Measurements from ENCODE around the gene LRRC7. TPM values are rescaled to one million over a fixed set of nuclear protein-coding genes. Genes with fewer than 3 reads are reported as not detected.

The LRRC7 gene
- polyA plus RNA-seq, 1 donor from 2014 or later, result 141 TPM

DNA sequence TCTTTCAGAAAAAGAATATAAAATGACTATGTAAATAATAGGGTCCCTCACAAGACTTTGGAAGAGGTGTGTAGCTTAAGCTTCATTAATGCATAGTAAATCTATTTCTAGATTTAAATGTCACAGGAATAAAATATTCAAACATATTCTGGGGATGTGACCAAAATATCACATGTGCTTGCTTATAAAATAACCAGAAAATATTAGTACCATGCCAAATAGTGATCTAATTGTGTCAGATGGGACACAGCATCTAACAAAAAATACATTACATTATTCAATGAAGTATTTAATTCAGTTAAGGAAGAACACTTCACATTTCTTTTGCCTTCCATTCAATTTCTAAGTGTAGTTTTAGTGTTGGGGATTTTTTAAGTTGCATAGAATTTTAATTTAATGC, 458.1 kb downstream of the LRRC7 start:
- H3K36me3 ChIP-seq (ENCODE audit: insufficient read depth, low read length), result peaks cover 14% of the 10 kb centered on the region
- H3K9me2 ChIP-seq (ENCODE audit: insufficient read depth, low read length), result no peaks in the 10 kb centered on the region
- no peak overlapping the region for H3K4me2 ChIP-seq (ENCODE audit: low read length)
- H3K27ac ChIP-seq (ENCODE audit: low read length), result no peak overlapping the region
- no peak overlapping the region for H3K9ac ChIP-seq (ENCODE audit: low read length)
- no peaks in the 10 kb centered on the region for H3F3A ChIP-seq (ENCODE audit: insufficient read depth, low read length, poor library complexity, severe bottlenecking)
- H3K79me2 ChIP-seq (replicated peaks; ENCODE audit: insufficient read depth, low read length), result no peaks in the 10 kb centered on the region
- H3K4me3 ChIP-seq (ENCODE audit: low read length), result no peak overlapping the region
- H3K9me3 ChIP-seq (ENCODE audit: low read length), result no peaks in the 10 kb centered on the region
- TF ChIP-seq TAF1 (IDR thresholded peaks at IDR 0.05; ENCODE audit: low read depth) (no peak), CTCF (IDR thresholded peaks at IDR 0.05; ENCODE audit: poor library complexity, severe bottlenecking) (no peak), RAD21 (conservative IDR thresholded peaks at IDR 0.05) (no peak), SMC3 (conservative IDR thresholded peaks at IDR 0.05; ENCODE audit: poor library complexity) (no peak), EP300 (conservative IDR thresholded peaks at IDR 0.05; ENCODE audit: poor library complexity, severe bottlenecking) (no peak)
- no peak overlapping the region for H2AFZ ChIP-seq (ENCODE audit: low read depth, low read length)
- no peaks in the 10 kb centered on the region for H3K27me3 ChIP-seq (ENCODE audit: insufficient read depth, low read depth, low read length)
- H4K20me1 ChIP-seq (ENCODE audit: insufficient read depth), result no peaks in the 10 kb centered on the region

DNA sequence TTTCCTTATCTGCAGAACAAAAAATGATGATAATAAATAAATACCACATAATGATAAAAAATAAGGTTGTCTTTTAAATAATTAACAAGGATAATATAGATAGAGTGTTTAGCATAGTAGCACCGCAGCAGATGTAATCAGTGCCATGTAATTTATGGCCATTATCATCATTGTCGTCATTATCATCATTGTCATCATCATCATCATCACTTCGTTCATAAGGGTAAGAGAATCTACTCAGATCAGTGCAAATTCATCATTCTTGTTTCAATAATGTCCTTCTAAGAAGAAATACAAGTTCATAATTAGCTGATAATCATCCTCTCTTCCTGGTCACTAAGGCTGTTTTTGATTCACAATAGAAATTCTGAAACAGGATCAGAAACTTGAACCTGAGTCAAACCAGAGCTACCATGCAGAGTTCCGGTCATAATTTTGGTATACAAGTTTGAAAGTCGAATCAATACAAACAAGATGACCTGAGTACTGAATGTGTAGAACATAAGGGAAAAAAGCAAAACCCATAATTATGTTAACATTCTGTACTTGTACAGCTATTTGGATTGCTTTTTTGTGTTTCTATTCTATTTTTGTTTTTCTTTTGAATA, 465.6 kb downstream of the LRRC7 start:
- H3K4me3 ChIP-seq (ENCODE audit: low read length), result no peak overlapping the region
- no peaks in the 10 kb centered on the region for H3K9me3 ChIP-seq (ENCODE audit: low read length)
- peaks cover 5% of the 10 kb centered on the region for H3K36me3 ChIP-seq (ENCODE audit: insufficient read depth, low read length)
- H3K9ac ChIP-seq (ENCODE audit: low read length), result no peak overlapping the region
- no peaks in the 10 kb centered on the region for H3K79me2 ChIP-seq (replicated peaks; ENCODE audit: insufficient read depth, low read length)
- no peak overlapping the region for H3K27ac ChIP-seq (ENCODE audit: low read length)
- H4K20me1 ChIP-seq (ENCODE audit: insufficient read depth), result no peaks in the 10 kb centered on the region
- H3K4me2 ChIP-seq (ENCODE audit: low read length), result no peak overlapping the region
- H3K9me2 ChIP-seq (ENCODE audit: insufficient read depth, low read length), result no peaks in the 10 kb centered on the region
- no peak for TF ChIP-seq RAD21 (conservative IDR thresholded peaks at IDR 0.05)
- no peak for TF ChIP-seq EP300 (conservative IDR thresholded peaks at IDR 0.05; ENCODE audit: poor library complexity, severe bottlenecking)
- TF ChIP-seq MXI1 (conservative IDR thresholded peaks at IDR 0.05; ENCODE audit: poor library complexity, severe bottlenecking), result no peak
- no peak for TF ChIP-seq TAF1 (IDR thresholded peaks at IDR 0.05; ENCODE audit: low read depth)
- no peak for TF ChIP-seq SMC3 (conservative IDR thresholded peaks at IDR 0.05; ENCODE audit: poor library complexity)
- TF ChIP-seq EZH2 (IDR thresholded peaks at IDR 0.05; ENCODE audit: borderline replicate concordance, insufficient read depth, low read length, poor library complexity, severe bottlenecking), result no peak
- TF ChIP-seq REST (IDR thresholded peaks at IDR 0.05; ENCODE audit: borderline replicate concordance), result no peak
- no peak for TF ChIP-seq POLR2AphosphoS5 (IDR thresholded peaks at IDR 0.05)
- no peaks in the 10 kb centered on the region for H3F3A ChIP-seq (ENCODE audit: insufficient read depth, low read length, poor library complexity, severe bottlenecking)
- no peaks in the 10 kb centered on the region for H3K27me3 ChIP-seq (ENCODE audit: insufficient read depth, low read depth, low read length)
- H2AFZ ChIP-seq (ENCODE audit: low read depth, low read length), result no peak overlapping the region

Measured in neural cell (in vitro differentiated cells).